Omental fat pad (tissue), 4 donors: ENCODE results near the gene SPRED2. TPM values are rescaled to one million over a fixed set of nuclear protein-coding genes. Genes with fewer than 3 reads are reported as not detected.

Experiments used
- ATAC-seq: fragments of 150-250 bp; one replicate; pipeline ENCODE4 v1.9.1; 2016; ENCODE audit warnings: mild to moderate bottlenecking, moderate library complexity; ENCODE audit not compliant: low FRiP score
- DNase-seq: peaks from one replicate; pipeline ENCODE4 v3.0.0-alpha.2; 2019; ENCODE audit warnings: low spot score
- total RNA-seq, 4 donors: library from RNA; depleted of rRNA; stranded (reverse); fragments of >200 nt; gene quantifications; one replicate each; pipeline ENCODE4 v1.1.0, GENCODE V29; 2016
- TF ChIP-seq, protein P1 (sequence below), 3 donors: fragments of 450-650 bp; IDR thresholded peaks; one replicate each; pipeline ENCODE4 v1.5.1; 2016 to 2017; ENCODE audit warnings: antibody characterized with exemption in 3 of 3, mild to moderate bottlenecking in 3 of 3, moderate library complexity in 2 of 3

The SPRED2 gene
- total RNA-seq, 4 donors from 2014 or later: 22.9 to 45.4 (median 26.6) TPM

DNA sequence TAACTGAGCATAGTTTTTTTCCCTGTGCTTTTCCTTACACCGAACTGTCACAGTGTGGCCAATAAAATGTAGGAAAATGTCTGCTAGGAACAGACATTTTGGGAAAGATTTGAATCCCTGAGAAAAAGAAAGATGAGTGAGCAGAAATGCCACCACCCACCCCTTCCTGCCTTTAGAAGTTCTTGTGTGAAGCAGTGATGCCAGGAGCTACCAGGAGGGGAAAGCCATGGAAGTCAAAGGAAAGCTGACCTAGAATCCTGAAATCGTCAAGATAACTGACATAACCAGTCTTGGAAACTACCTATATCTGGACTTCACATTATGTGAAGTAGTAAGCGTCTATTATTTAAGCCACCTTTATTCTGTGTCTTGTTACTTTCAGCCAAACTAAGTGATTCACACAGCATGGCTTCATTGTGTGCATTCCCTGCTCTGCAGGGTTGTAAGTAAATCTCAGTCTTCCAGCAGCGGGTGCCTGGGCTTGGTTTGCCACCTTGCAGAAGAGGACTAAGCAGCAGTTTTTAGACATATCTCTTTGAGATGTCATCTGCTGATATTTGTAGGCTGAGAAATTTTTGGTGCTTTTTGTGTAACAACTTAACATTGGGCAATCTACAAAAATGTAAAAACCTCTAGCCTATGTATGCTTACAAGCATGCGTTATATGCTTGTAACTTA lies 11.2 kb upstream of the SPRED2 start:
- TF ChIP-seq, protein P1, sequence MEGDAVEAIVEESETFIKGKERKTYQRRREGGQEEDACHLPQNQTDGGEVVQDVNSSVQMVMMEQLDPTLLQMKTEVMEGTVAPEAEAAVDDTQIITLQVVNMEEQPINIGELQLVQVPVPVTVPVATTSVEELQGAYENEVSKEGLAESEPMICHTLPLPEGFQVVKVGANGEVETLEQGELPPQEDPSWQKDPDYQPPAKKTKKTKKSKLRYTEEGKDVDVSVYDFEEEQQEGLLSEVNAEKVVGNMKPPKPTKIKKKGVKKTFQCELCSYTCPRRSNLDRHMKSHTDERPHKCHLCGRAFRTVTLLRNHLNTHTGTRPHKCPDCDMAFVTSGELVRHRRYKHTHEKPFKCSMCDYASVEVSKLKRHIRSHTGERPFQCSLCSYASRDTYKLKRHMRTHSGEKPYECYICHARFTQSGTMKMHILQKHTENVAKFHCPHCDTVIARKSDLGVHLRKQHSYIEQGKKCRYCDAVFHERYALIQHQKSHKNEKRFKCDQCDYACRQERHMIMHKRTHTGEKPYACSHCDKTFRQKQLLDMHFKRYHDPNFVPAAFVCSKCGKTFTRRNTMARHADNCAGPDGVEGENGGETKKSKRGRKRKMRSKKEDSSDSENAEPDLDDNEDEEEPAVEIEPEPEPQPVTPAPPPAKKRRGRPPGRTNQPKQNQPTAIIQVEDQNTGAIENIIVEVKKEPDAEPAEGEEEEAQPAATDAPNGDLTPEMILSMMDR (IDR thresholded peaks at IDR 0.05): no peak
- DNase-seq: no peak
- ATAC-seq: no peak

DNA sequence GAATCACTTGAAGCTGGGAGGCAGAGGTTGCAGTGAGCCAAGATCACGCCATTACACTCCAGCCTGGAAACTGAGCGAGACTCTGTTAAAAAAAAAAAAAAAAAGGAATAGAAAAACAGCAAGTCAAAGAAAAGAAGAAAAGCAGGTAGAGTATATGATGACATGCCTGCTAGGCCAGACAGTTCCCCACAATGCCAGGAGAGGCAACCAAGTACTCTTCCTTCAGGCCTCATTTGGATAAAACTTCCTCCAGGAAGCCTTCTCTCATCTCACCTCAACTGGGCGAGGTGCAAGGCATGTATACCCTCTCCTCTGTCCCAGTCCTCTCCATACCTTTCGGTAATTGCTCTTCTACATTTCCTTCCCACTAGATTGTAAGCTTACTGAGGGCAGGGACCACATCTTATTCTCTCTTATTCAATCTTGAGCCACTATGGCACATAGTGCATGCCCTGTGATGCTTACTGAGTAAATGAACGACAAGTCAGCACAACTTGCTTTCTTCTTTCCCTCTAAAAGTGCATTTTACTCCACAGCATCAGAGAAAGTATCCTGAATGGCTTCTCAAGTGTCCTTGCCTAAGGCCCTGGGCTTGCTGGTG lies 10.1 kb upstream of the SPRED2 start:
- TF ChIP-seq, protein P1 (IDR thresholded peaks at IDR 0.05): no peak
- ATAC-seq (no peak), DNase-seq (no peak)

DNA sequence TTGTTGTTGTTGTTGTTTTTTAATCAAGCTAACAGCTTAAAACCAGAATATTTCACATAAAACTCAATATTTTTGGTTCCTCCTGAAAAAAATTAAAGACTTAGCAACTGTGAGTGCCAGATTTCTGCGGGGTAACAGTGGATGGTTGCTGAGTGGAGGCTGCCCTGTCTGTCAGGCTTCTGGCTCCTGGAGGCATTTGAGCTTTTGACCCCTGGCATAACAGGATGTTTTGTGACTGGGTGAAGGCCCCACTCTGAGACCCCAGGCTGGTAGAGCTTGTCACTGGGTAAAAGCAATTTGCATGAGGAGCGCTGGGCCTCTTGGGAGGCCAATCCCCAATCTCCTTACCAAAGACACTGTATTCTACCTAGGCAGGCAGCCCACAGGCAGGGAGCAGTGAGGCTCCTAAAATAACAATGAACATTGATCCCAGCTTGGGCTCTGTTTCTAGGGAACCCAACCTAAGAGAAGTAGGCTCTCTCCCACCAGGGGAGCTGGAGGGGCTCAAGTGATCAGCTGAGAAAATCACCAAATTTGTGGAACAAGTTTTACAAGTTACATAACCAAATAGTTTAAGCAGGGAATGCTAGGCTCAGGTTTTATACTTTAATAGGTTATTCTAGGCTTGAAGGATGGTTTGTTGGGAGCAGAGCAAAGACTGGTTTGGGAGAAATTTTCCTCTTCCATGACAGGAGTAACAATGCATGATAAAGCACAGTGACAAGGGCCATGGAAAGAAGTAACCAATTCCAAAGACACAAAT lies 5.9 kb upstream of the SPRED2 start:
- ATAC-seq (no peak), DNase-seq (no peak)
- TF ChIP-seq, protein P1 (IDR thresholded peaks at IDR 0.05): no peak

DNA sequence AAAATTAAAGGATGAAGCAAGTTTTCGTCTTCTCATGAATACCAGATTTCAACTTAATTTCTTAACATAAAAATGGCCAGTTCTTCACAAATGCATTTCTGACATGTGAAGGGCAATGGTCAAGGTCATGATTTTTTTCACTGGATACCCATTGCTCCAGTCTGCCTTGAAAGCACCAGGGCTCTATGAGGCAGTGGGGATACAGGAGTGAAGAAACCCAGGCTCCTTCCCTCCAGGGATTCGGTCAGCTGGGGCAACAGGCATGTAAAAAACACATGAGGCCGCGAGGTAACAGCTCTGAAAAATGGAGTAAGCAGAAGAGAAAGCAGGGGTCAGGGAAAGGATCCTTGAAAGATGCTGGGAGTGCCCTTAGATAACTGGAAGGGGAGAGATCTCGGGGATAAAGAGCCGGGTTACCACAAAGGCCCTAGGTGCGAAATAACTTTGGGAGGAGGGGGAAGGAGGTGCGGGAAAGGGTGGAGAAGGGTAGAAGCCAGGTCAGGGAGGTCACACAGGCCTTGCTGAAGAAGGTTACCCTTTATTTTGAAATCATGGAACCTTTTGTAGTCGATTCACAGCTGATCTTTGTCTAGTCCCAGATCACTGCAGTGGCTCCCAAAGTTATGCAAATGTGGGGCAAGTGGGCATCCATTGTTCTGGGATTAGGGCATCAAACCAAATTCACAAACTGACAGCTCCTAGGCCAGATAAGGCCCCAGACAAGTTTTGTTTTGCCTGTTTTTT lies 5.2 kb upstream of the SPRED2 start:
- TF ChIP-seq, protein P1 (IDR thresholded peaks at IDR 0.05): no peak
- DNase-seq (no peak), ATAC-seq (no peak)

DNA sequence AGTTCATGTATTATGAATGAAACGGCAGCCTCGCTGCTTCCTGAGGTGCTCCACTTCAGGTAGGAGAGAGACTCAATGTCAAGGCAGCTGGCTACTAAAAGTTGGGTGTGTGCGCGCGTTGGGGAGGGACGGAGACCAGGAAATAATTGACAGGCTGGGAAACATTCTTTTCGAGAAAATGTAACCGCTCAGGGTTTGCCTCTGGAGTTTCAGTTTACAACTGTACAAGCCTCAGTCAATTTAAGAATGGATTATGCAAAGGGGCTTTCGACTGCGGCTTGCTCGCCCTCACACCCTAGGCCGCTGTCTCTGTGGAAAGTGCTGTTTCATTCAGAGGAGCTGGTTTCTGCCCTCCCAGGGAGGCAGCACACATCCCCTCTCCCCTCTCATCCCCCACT lies 4.4 kb upstream of the SPRED2 start:
- TF ChIP-seq, protein P1 (IDR thresholded peaks at IDR 0.05): no peak
- no peak for ATAC-seq
- DNase-seq: no peak

DNA sequence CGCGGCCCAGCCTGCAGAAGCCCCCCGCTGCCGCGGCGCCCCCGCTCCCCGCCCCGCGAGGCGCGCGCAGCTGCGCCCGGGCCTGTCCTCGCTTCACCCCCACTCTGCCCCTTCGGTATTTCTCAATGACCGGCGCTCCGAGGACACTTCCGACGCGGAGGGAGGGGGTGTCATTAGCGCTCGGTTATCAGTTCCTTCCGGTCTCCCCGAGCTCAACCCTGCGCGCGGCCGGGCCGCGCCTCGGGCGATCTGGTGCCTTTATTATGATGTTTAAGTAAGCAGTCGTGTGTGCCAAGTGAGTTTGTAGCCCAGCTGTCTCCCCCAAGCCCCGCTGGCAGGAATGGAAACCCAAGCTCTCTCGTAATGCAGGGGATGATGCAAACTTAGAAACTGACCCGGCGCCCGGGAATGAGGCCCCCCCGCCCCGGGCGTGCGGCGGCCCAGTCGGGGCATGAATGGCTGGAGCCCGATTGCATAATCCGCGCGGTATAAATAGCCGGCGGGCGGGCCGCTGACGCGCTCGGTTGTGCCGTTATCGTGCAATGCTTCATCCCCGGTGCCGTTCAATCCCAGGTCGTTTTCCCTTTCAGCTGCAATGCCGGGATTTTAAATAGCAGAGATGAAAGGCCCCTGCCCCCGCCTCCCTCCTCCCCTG lies 3.9 kb upstream of the SPRED2 start:
- TF ChIP-seq, protein P1 (IDR thresholded peaks at IDR 0.05): no peak
- DNase-seq: peak; percentile 83
- peak; percentile 75 for ATAC-seq
